ENCODE data around the gene CCDC188.

- TF ChIP-seq CTCF (conservative IDR thresholded peaks at IDR 0.05 in 1 of 2, IDR thresholded peaks at IDR 0.05 in 1 of 2; ENCODE audit: extremely low read depth in 1 of 2, insufficient read depth in 1 of 2, low read depth in 1 of 2, low read length in 2 of 2): no peak
- no peak for TF ChIP-seq EZH2 (IDR thresholded peaks at IDR 0.05; ENCODE audit: borderline replicate concordance, low read length)
These were observed 4.6 kb upstream of the CCDC188 start for GRCh38 chr22:20155330-20156041.

Data from mammary epithelial cell (primary cell).